T-cell (primary cell): ENCODE results near the gene EP400. TPM values are rescaled to one million over a fixed set of nuclear protein-coding genes. Genes with fewer than 3 reads are reported as not detected.
"Not testable (repeated sequence)": the region's sequence is repeated elsewhere in the genome, so short reads cannot be mapped to it uniquely, and the experiment has no call there.

ENCODE experiments used
- ATAC-seq, 4 experiments: fragments of 200-7000 bp in 3 of 4; fragments of 150-1000 bp in 1 of 4; cut with Tn5 transposase; replicated peaks in 1 of 4; 1 replicate in 3 of 4; 2 replicates in 1 of 4; pipeline ENCODE4 v1.10.0; 2021; ENCODE audit warnings: moderate library complexity in 3 of 4, mild to moderate bottlenecking in 2 of 4, moderate number of reproducible peaks in 1 of 4
- CTCF ChIA-PET, 2 donors: fragments of 300-600 bp; sonication (Branson Sonifier 250); formaldehyde crosslinking; loops; one replicate each; lab custom pipeline; 2022; ENCODE audit warnings: antibody characterized with exemption in 2 of 2; lab: Charles Lee
- POLR2A ChIA-PET, 2 donors: fragments of 300-600 bp; sonication (Branson Sonifier 250); formaldehyde crosslinking; loops; one replicate each; lab custom pipeline; 2022; ENCODE audit warnings: antibody characterized with exemption in 2 of 2; lab: Charles Lee
- DNase-seq, 35 experiments: peaks; one replicate each; pipeline versions ENCODE4 v3.0.0 to v3.0.0-alpha.2; 2013 to 2023
- H3K27ac ChIP-seq: one replicate; pipeline ENCODE4 v1.5.1; 2013; ENCODE audit warnings: low read length
- H3K27me3 ChIP-seq, 2 experiments: replicated peaks in 1 of 2; 1 replicate in 1 of 2; 2 replicates in 1 of 2; pipeline versions ENCODE4 v1.6.1 to v1.7.0; 2013; ENCODE audit warnings: low read length in 1 of 2, mixed read lengths in 1 of 2; ENCODE audit not compliant: control insufficient read depth in 2 of 2, insufficient read depth in 2 of 2; ENCODE audit errors: extremely low read depth in 1 of 2
- H3K36me3 ChIP-seq, 2 donors: 1 replicate in 1 of 2; 2 replicates in 1 of 2; pipeline versions ENCODE4 v1.6.1 to v1.7.0; 2013; ENCODE audit warnings: low read length in 1 of 2; ENCODE audit not compliant: control insufficient read depth in 2 of 2, insufficient read depth in 1 of 2; ENCODE audit errors: extremely low read depth in 1 of 2
- H3K4me1 ChIP-seq, 2 experiments: 1 replicate in 1 of 2; 2 replicates in 1 of 2; pipeline versions ENCODE4 v1.6.1 to v1.7.0; 2013; ENCODE audit warnings: low read length in 2 of 2, mixed read lengths in 1 of 2; ENCODE audit not compliant: insufficient read depth in 2 of 2, control insufficient read depth in 1 of 2; ENCODE audit errors: extremely low read depth in 1 of 2
- H3K4me3 ChIP-seq, 2 donors: 1 replicate in 1 of 2; 2 replicates in 1 of 2; pipeline versions ENCODE4 v1.5.1 to v1.7.0; 2013; ENCODE audit warnings: mild to moderate bottlenecking in 2 of 2, low read length in 1 of 2, moderate library complexity in 1 of 2; ENCODE audit not compliant: control insufficient read depth in 1 of 2; ENCODE audit errors: extremely low read depth in 1 of 2
- H3K9me3 ChIP-seq: 2 replicates; pipeline ENCODE4 v1.7.0; 2013
- H3K27ac Mint-ChIP-seq, 2 donors: one replicate each; pipeline ENCODE4 v1.8.0; 2020 to 2021; ENCODE audit warnings: mild to moderate bottlenecking in 2 of 2, mixed read lengths in 2 of 2
- H3K27me3 Mint-ChIP-seq, 2 donors: one replicate each; pipeline ENCODE4 v1.8.0; 2021 to 2022; ENCODE audit warnings: mixed read lengths in 2 of 2
- H3K36me3 Mint-ChIP-seq: one replicate; pipeline ENCODE4 v1.8.0; 2021; ENCODE audit warnings: mixed read lengths
- H3K4me1 Mint-ChIP-seq, 3 donors: one replicate each; pipeline ENCODE4 v1.8.0; 2020 to 2022; ENCODE audit warnings: mixed read lengths in 3 of 3, mild to moderate bottlenecking in 1 of 3
- H3K4me3 Mint-ChIP-seq, 3 donors: one replicate each; pipeline ENCODE4 v1.8.0; 2020 to 2022; ENCODE audit warnings: mild to moderate bottlenecking in 3 of 3, mixed read lengths in 3 of 3, moderate library complexity in 3 of 3
- H3K9me3 Mint-ChIP-seq, 3 donors: one replicate each; pipeline ENCODE4 v1.8.0; 2020 to 2022; ENCODE audit warnings: mixed read lengths in 3 of 3
- WGBS: methylation state at CpG from one replicate; pipeline ENCODE4 v1.1.5; 2013; ENCODE audit warnings: missing lambda C conversion rate; ENCODE audit not compliant: insufficient coverage; 5-methylcytosine and 5-hydroxymethylcytosine counted together
- total RNA-seq, 35 experiments: library from RNA in 6 of 35; stranded (reverse) in 6 of 35; fragments of 120-200 nt in 1 of 35; gene quantifications; one replicate each; pipeline versions ENCODE4 v1.2.1 to v1.2.4 and lab custom pipeline; 2013 to 2026

Gene EP400
- total RNA-seq, 5 donors from 2014 or later (not counting 1 experiment from before 2014, with no cell fraction given) = 75.7 to 84.3 (median 79.2) TPM

DNA sequence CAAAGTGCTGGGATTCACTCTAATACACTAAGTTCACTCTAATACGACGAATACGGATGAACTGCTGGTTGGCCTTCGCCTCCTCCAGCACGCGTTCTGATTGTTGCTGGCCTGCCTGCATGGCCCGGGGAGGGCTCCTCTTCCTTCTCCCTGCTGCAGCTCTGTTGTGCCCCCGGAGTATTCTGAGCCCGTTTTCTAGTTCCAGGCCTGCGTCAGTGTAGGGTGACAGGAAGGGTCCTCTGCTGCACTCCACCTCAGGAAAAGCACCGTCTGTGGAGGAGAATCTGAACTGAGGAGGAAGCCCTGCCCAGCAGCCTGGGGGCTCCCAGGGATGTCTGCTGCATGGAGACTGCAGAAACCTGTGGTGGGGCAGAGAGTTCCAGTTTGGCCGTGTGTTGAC, 150.0 kb downstream of the EP400 start:
- H3K4me1 ChIP-seq = peaks cover 0 to 5% of the 10 kb centered on the region in 2 experiments
- ATAC-seq = no peak
- no peaks in the 10 kb centered on the region for H3K9me3 ChIP-seq
- H3K27ac ChIP-seq = no peak overlapping the region
- H3K27me3 Mint-ChIP-seq = no peaks in the 10 kb centered on the region
- peaks cover 0 to 15% (median 9%) of the 10 kb centered on the region in 3 donors for H3K9me3 Mint-ChIP-seq
- H3K36me3 ChIP-seq = peaks cover 11 to 16% of the 10 kb centered on the region in 2 donors
- POLR2A ChIA-PET = no interaction called here
- no peak overlapping the region for H3K4me3 Mint-ChIP-seq
- CTCF ChIA-PET = no interaction called here
- no peak overlapping the region for H3K27ac Mint-ChIP-seq
- no peak for DNase-seq
- peaks cover 13 to 25% (median 21%) of the 10 kb centered on the region in 3 donors for H3K4me1 Mint-ChIP-seq
- WGBS = 94% methylated on average over 11 of the region's 12 CpGs
- H3K36me3 Mint-ChIP-seq = peaks cover 33% of the 10 kb centered on the region
- no peaks in the 10 kb centered on the region for H3K27me3 ChIP-seq
- H3K4me3 ChIP-seq = no peak overlapping the region

DNA sequence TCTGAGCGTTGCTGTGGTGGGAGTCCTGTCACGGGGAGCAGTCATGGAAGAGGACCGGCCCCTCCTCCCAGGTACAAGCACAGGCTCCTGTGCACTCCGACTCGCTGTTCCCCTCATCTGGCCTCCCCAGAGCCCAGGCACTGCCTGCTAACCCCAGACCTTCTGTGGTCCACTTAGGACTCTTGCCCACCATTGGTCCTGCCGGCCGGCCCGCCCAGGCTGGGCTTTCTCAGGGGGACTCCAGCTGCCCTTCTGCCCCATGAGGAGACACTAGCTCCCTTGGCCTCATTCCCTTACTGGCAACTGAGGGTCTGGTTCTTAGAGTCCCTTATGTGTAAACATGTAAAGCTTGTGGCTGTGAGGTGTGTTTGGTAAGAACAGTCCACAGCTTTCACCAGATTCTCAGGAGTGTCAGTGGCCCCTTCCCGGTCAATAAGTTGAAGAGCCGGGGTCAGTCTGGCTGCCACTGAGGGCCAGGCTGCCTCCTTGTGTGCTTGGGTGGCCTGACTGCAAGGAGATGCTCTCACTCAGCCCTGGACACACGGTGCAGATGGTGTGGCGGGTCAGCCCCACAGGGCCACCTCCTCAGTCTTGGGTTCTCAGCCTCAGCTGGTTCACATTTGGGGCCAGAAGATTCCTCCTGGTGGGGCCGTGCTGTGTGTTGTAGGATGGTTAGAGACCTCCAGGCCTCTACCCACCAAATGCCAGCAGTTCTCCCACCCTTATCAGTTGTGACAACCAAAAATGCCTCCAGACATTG, 150.7 kb downstream of the EP400 start:
- Histone ChIP-seq H3K27me3 (no peaks in the 10 kb centered on the region), H3K4me1 (peaks cover 0 to 5% of the 10 kb centered on the region in 2 experiments), H3K36me3 (peaks cover 16 to 17% of the 10 kb centered on the region in 2 donors), H3K27ac (no peak overlapping the region), H3K9me3 (no peaks in the 10 kb centered on the region), H3K4me3 (no peak overlapping the region)
- WGBS = 93% methylated on average over 8 of the region's 13 CpGs
- CTCF ChIA-PET = no interaction called here
- Mint-ChIP-seq H3K36me3 (peaks cover 38% of the 10 kb centered on the region), H3K27me3 (no peaks in the 10 kb centered on the region), H3K4me1 (peaks cover 10 to 17% (median 14%) of the 10 kb centered on the region in 3 donors), H3K9me3 (peaks cover 0 to 14% (median 8%) of the 10 kb centered on the region in 3 donors), H3K4me3 (no peak overlapping the region), H3K27ac (no peak overlapping the region)
- no peak for DNase-seq
- POLR2A ChIA-PET = no interaction called here
- ATAC-seq = no peak

DNA sequence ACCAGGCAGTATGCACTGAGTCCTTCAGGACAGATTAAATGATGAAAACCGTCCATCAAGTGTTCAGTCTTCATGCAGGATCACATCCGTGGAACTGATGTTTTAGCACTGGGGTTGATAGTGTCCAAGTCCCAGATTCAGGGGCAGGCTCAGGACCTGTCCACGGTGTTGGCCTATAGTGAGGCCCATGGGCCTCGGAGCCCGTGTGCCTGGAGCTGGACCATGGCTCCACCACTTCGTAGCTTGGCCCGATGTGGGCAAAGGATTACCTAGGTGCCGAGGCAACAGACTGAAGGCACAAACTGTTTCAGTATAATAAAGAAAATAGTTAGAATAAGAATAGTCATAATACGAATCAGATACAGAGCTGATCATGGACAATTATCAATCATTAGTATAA, 152.6 kb downstream of the EP400 start:
- Histone ChIP-seq H3K4me3 (no peak overlapping the region), H3K36me3 (peaks cover 16% of the 10 kb centered on the region in 2 donors), H3K4me1 (no peaks in the 10 kb centered on the region), H3K9me3 (no peaks in the 10 kb centered on the region), H3K27me3 (no peaks in the 10 kb centered on the region), H3K27ac (no peak overlapping the region)
- Mint-ChIP-seq H3K36me3 (peaks cover 28% of the 10 kb centered on the region), H3K4me1 (peaks cover 0 to 5% (median 2%) of the 10 kb centered on the region in 3 donors), H3K27me3 (no peaks in the 10 kb centered on the region), H3K9me3 (no peaks in the 10 kb centered on the region), H3K4me3 (no peak overlapping the region), H3K27ac (no peak overlapping the region)
- ChIA-PET POLR2A (no interaction called here), CTCF (no interaction called here)
- 89% methylated on average over 4 of the region's 9 CpGs for WGBS
- no peak for ATAC-seq
- DNase-seq = no peak

DNA sequence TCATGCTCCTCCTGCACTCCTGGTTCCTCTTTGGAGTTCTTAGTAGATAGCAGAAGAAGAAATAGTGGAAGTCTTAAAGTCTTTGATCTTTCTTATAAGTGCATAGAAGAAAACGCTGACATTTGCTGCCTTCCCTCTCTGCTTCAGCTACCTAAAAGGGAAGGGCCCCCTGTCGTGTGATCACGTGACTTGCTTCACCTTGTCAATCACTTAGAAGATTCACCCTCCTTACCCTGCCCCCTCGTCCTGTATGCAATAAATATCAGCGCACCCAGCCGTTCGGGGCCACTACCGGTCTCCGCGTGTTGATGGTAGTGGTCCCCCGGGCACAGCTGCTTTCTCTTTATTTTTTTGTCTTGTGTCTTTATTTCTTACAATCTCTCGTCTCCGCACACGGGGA, 153.3 kb downstream of the EP400 start:
- H3K9me3 ChIP-seq, H3K4me1 ChIP-seq, H3K4me3 ChIP-seq, POLR2A ChIA-PET, ATAC-seq, CTCF ChIA-PET, H3K27ac ChIP-seq, H3K27ac Mint-ChIP-seq, H3K27me3 Mint-ChIP-seq, H3K27me3 ChIP-seq, H3K9me3 Mint-ChIP-seq, H3K4me1 Mint-ChIP-seq, DNase-seq, H3K4me3 Mint-ChIP-seq: not testable (repeated sequence)
- peaks cover 23% of the 10 kb centered on the region for H3K36me3 Mint-ChIP-seq
- WGBS = 89% methylated on average over 13 of the region's 14 CpGs
- peaks cover 16% of the 10 kb centered on the region in 2 donors for H3K36me3 ChIP-seq

DNA sequence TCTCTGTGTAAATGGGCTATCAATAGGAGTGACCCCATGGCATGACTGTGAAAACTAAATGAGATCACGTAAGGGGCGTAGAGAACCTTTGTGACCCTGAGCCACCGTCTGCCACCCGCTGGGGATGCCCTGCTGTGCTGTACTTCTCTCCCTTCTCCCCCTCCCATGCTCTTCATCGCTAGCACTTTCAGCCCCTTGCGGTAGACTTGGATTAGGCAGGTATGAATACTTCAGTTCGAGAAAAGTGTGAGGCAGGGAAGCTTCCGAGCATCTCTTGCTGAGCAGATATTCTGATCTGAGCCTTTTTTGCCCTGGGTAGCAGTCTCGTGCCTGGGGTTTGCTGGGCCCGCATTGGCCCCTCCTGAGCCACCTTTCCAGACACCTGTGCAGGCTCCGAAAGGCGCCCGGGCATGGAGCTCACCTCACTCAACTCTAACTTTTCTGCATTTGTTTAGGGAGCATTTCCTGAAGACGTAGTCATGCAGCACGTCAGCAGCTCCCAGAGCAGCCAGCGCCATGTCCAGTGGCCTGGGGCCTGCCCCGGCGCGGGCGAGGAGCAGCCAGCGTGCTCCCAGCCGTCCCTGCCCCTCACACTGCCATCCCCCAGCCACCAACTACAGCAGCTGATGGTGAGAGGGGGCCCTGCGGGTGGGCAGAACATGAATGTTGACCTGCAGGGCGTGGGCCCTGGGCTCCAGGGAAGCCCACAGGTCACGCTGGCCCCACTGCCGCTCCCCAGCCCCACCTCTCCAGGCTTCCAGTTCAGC, 154.0 kb downstream of the EP400 start:
- ATAC-seq (no peak), DNase-seq (no peak)
- H3K27ac Mint-ChIP-seq = no peak overlapping the region
- WGBS = 100% methylated on average over 15 of the region's 26 CpGs
- H3K4me3 ChIP-seq = no peak overlapping the region
- no peaks in the 10 kb centered on the region for H3K9me3 ChIP-seq
- CTCF ChIA-PET = no interaction called here
- no peak overlapping the region for H3K27ac ChIP-seq
- POLR2A ChIA-PET = no interaction called here
- H3K4me1 Mint-ChIP-seq = peaks cover 0 to 2% (median 2%) of the 10 kb centered on the region in 3 donors
- no peaks in the 10 kb centered on the region for H3K27me3 Mint-ChIP-seq
- peaks cover 18% of the 10 kb centered on the region in 2 donors for H3K36me3 ChIP-seq
- H3K27me3 ChIP-seq = no peaks in the 10 kb centered on the region
- H3K4me3 Mint-ChIP-seq = no peak overlapping the region
- H3K9me3 Mint-ChIP-seq = no peaks in the 10 kb centered on the region
- H3K4me1 ChIP-seq = no peaks in the 10 kb centered on the region
- peaks cover 19% of the 10 kb centered on the region for H3K36me3 Mint-ChIP-seq

DNA sequence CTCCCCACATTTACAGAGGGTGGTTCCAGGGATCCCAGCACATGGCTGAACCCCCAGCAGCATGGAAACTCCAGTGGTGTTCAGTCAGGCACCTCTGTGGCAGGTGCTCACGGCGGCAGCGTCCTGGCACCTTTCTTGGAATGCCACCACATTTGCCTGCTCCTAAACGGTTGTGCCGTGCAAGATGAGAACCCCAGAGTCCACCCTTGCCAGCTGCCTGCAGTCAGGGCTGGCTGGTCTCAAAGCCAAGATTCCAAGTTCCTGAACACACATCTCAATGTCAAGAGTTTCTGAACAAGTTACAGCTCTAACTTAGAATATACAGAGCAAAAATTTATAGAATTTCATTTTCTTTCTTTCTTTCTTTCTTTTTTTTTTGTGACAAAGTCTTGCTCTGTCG, 155.7 kb downstream of the EP400 start:
- Mint-ChIP-seq H3K9me3 (no peaks in the 10 kb centered on the region), H3K27me3 (no peaks in the 10 kb centered on the region), H3K4me1 (peaks cover 0 to 2% (median 0%) of the 10 kb centered on the region in 3 donors), H3K36me3 (peaks cover 19% of the 10 kb centered on the region), H3K4me3 (no peak overlapping the region), H3K27ac (no peak overlapping the region)
- ATAC-seq (no peak), DNase-seq (no peak)
- Histone ChIP-seq H3K4me1 (no peaks in the 10 kb centered on the region), H3K4me3 (no peak overlapping the region), H3K9me3 (no peaks in the 10 kb centered on the region), H3K27me3 (no peaks in the 10 kb centered on the region), H3K27ac (no peak overlapping the region), H3K36me3 (peaks cover 7 to 9% of the 10 kb centered on the region in 2 donors)
- ChIA-PET POLR2A (no interaction called here), CTCF (no interaction called here)
- WGBS = 95% methylated on average over 6 of the region's 6 CpGs
